GM19099 (cell line): Measurements from ENCODE around the gene JOSD2.

Source experiments
- POLR2A ChIP-seq: IDR thresholded peaks from 3 replicates; pipeline ENCODE4 v1.6.1; 2011; ENCODE audit warnings: low read depth; ENCODE audit not compliant: insufficient read length; ENCODE audit errors: extremely low read depth

The JOSD2 gene

GRCh38 chr19:50495020-50495531 lies 15.9 kb downstream of the JOSD2 start:
- no peak for TF ChIP-seq POLR2A

- no peak for TF ChIP-seq POLR2A
Observed at GRCh38 chr19:50494186-50495019, 16.6 kb downstream of the JOSD2 start.

- no peak for TF ChIP-seq POLR2A
Observed at GRCh38 chr19:50493171-50493570, 17.8 kb downstream of the JOSD2 start.

- TF ChIP-seq POLR2A, result no peak
Observed at GRCh38 chr19:50492303-50493052, 18.5 kb downstream of the JOSD2 start.

GRCh38 chr19:50490991-50491472 lies 20.0 kb downstream of the JOSD2 start:
- TF ChIP-seq POLR2A, result no peak

- TF ChIP-seq POLR2A, result no peak
Observed at GRCh38 chr19:50490411-50490811, 20.6 kb downstream of the JOSD2 start.

- no peak for TF ChIP-seq POLR2A
Observed at GRCh38 chr19:50489461-50490011, 21.5 kb downstream of the JOSD2 start.

GRCh38 chr19:50488389-50489194 lies 22.4 kb downstream of the JOSD2 start:
- TF ChIP-seq POLR2A, result no peak

- TF ChIP-seq POLR2A, result no peak
Observed at GRCh38 chr19:50486823-50487515, 24.0 kb downstream of the JOSD2 start.

- TF ChIP-seq POLR2A, result no peak
Observed at GRCh38 chr19:50485284-50485955, 25.6 kb downstream of the JOSD2 start.

- no peak for TF ChIP-seq POLR2A
Observed at GRCh38 chr19:50482916-50483315, 28.1 kb downstream of the JOSD2 start.

GRCh38 chr19:50482271-50482855 lies 28.6 kb downstream of the JOSD2 start:
- no peak for TF ChIP-seq POLR2A
